HUDEP-2 (cell line): Measurements from ENCODE around the gene FAF2.
"Not testable (repeated sequence)": the region's sequence is repeated elsewhere in the genome, so short reads cannot be mapped to it uniquely, and the experiment has no call there.

Experiments used
- DNase-seq, 76 experiments: peaks; one replicate each; lab custom pipeline; 2025; ENCODE audit not compliant: unreplicated experiment in 76 of 76; lab: John Stamatoyannopoulos, UW

The FAF2 gene, protein sequence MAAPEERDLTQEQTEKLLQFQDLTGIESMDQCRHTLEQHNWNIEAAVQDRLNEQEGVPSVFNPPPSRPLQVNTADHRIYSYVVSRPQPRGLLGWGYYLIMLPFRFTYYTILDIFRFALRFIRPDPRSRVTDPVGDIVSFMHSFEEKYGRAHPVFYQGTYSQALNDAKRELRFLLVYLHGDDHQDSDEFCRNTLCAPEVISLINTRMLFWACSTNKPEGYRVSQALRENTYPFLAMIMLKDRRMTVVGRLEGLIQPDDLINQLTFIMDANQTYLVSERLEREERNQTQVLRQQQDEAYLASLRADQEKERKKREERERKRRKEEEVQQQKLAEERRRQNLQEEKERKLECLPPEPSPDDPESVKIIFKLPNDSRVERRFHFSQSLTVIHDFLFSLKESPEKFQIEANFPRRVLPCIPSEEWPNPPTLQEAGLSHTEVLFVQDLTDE

DNA sequence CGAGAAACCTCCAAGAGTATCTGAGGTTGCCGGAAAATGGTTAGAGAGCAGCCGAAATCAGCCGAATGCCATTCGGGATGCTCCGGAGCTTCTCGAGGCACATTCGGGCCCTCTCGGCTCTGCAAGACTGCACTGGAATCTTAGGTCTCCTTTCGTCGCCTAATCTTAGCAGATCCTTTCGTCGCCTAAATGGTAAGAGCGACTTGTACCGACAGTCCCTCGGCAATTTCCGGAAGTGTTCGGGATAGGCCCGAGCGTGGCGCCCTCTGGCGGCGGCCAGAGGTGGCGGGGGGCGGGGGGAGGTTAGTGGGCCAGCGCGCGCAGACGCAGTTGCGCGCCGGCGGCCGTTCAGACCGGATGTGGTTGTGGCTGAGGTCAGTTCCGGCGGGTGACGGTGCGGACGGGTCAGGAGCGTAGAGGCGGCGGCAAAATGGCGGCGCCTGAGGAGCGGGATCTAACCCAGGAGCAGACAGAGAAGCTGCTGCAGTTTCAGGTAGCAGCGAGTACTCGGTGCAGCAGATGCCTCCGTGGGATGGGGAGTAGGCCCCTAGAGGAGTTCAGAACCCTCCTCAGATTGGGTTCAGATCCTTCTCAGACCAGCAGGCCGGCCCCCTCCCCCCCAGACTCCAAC lies at the start of gene FAF2:
TSS of gene FAF2 (plus strand) at position 408 of the 631 bp plus-strand sequence. CDS start at position 431, 23 bp downstream.
- peak; percentile 55 to 99 (median 96) for DNase-seq

DNA sequence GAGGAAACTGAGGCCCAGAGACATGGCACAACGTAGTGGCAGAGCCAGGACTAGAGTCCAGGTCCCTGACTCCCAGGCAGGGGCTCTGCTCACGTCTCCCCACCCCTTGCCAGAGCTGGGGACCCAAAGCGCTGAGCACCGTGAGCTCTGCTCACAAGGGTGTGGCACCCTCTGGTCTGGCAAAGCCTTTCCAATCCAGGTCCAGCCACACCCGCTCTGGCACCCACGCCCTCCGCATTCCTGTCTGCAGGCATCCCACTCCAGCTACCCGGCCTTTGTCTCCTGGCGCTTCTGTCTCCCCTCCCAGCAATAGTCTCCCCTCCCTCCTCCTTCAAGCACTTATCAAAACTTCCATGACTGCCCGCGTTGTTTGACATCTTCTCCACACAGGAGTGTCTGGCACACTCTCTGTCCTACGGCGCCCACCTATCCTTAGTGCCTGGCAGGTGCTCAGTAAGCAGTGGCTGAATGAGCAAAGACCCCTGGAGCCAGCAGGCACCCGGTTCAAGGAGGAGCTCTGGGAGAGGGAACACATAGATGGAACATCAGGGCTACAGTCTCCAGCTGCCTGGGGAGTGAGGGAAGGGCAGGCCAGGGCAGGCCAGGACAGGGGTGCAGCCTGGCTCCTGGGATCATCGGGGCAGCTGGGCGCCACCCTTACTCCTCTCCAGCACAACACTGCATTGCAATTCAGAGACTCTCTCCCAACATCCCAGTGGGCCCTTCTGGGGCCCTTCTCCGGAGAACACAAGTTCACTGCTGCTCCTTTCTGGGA lies 47.6 kb upstream of the FAF2 start:
- DNase-seq: no peak

DNA sequence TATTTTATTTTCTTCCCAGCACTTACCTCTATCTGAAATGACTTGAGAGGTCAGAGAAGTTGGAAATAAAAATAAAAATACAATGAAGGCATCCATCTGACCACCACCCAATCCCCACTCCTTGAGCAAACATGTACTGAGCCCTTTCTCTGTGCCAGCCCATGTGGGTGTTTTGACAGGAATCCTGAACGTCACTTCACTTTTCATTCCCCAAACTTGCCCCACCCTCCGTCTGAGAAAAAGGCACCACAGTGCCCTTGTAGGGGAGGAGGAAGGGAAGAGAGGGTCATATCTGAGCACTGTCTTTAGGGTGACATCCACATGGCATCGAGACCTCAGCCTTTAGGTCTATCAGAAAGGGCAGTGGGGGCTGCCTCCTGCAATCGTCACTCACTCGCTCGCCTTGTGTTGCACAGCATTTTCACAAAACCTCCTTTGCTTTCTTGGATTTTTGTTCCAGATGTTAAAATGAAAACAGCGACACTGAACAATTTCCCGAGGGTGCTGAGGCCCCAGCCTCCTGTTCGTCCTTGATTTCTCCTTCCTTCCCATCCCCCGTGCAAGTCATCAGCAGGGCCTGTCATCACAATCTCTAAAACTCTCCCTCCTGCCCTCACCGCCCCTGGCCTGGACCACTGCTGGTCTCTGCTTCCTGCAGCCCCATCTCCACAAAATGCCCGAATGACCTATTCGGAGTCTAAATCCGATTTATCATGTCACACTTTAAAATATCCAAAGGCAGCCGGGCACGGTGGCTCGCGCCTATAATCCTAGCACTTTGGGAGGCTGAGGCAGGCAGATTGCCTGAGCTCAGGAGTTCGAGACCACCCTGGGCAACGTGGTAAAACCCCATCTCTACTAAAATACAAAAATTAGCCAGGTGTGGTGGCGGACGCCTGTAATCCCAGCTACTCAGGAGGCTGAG lies 46.6 kb upstream of the FAF2 start:
- DNase-seq: no peak

DNA sequence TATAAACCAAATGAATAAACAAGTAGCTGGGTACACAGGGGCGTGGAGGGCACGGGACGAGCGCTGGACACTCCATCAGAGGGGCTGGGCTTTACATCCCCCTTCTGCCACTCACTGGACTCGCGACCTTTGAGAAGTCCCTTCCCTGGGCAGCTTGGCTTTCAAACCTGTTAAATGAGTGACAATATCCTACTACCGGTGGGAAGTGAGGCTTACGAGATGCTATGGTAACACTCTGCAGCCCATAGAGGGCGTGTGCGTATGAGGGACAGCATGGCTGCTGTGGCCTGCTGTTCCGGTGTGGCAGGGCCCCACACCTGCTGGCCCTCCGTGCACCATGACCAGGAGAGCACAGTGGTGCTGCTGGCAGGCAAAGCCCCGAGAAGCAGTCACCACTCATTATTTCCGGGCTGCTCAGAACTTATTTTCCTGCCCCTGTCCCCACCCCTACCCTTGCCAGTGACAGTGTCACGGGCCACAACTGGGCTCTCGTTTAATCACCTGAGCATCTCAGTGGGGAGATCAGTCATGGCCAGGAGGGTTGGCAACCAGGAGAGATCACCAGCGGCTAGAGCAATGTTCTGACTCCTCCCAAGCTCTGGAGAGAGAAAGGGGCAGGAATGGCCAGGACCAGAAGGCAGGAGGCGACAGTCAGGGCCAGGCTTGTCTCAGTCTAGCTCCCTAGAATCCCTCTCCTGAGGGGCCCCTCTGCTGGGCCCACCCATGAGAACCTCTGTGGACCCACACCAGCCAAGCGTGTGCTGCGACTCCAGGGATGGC lies 42.3 kb upstream of the FAF2 start:
- DNase-seq: no peak

DNA sequence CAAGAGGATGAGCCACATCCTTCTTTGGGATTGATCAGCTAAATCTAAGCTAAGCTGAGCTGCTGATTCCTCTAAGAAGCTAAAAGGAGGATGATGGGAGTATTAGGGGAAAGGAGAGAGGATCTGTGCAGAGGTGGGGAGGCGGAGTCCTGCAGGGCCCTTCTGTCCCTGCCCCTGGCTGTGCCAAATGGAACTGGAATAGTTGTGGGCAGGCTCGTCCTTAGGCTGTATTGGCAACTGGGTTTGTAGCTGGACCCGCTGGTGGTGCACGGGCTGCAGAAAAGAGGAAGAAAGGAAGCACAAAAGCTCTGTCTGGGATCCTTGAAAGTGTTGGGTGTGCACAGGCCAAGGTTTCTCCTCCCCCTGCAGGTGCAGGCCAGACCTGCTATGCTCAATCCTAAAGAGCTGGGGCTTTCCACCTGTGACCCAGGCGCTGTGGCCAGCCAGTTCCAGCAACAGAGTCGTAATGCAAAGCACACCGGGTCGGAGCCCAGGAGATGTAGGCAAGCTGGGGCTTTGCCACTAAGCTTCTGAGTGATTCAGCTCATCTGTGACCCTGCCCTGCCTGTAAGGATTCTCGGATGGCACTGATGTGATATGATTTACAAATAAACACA lies 41.6 kb upstream of the FAF2 start:
- no peak for DNase-seq

DNA sequence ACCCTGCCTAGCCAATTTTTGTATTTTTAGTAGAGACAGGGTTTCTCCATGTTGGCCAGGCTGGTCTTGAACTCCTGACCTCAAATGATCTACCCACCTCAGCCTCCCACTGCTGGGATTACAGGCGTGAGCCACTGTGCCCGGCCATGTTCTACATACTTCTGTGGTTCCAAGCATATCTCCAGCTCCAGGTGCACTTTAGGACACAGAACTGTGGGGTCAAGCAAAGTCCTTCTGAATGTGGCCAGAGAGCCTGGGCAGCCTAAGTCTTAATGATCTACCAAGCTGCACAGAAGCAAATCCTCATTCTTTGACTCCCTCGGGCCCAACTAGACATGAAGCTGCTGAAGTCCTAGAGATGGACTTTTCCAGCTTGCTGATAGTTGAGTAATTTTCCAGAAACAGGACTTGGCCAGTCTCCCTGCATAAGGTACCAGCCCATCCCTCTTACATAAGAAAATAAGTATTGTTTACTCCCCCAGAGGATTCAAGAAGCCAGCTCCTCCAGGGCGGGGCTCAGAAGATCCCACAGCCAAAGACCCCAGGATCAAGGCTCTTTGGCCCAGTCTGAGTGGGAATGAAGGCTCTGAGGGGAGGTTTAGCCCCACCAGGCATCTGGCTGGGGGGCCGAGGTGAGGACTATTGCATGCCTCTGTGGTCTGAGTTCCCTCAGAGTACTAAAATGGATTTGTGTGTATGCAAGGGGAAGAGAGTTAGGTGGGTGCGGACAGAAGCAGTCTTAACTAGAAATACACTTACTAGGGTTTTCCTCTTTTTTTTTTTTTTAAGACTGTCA lies 40.5 kb upstream of the FAF2 start:
- DNase-seq: no peak

DNA sequence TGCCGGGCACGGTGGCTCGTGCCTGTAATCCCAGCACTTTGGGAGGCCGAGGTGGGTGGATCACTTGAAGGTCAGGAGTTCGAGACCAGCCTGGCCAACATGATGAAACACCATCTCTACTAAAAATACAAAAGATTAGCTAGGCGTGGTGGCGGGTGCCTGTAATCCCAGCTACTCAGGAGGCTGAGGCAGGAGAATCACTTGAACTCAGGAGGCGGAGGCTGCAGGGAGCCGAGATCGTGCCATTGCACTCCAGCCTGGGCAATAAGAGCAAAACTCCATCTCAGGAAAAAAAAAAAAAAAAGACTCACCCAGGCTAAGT lies 40.0 kb upstream of the FAF2 start:
- DNase-seq: not testable (repeated sequence)

DNA sequence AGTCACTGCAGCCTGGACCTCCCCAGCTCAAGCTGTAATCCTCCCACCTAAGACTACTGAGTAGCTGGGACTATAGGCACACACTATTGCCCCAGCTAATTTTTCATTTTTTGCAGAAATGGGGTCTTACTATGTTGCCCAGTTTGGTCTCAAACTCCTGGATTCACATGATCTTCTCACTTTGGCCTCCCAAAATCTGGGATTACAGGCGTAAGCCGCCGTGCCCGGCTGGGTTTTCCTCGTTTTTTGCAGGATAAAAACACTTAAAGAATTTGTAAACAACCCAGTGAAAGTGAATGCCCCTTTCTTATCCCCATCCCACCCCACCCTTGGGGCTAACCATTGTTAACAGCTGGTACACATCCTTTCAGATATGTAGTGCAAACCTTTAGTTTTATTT lies 39.6 kb upstream of the FAF2 start:
- no peak for DNase-seq

DNA sequence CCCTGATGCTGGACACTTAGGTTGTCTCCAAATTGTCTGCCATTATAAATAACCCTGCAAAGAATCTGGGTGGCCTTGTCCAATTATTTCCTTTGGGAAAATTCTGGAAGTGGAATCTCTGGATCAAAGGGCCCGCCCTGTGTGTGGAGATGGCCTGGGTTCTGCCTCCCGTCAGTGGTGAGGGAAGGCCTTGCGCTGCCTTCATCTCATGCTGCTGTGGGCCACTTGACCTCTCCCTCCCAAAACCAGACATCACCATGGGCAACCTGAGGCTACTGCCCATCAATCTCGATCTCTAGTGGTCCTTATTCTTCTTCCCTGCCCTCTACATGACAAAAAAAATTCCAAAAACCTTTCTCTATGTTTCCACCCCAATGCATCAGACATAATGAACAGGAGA lies 38.4 kb upstream of the FAF2 start:
- DNase-seq: no peak

DNA sequence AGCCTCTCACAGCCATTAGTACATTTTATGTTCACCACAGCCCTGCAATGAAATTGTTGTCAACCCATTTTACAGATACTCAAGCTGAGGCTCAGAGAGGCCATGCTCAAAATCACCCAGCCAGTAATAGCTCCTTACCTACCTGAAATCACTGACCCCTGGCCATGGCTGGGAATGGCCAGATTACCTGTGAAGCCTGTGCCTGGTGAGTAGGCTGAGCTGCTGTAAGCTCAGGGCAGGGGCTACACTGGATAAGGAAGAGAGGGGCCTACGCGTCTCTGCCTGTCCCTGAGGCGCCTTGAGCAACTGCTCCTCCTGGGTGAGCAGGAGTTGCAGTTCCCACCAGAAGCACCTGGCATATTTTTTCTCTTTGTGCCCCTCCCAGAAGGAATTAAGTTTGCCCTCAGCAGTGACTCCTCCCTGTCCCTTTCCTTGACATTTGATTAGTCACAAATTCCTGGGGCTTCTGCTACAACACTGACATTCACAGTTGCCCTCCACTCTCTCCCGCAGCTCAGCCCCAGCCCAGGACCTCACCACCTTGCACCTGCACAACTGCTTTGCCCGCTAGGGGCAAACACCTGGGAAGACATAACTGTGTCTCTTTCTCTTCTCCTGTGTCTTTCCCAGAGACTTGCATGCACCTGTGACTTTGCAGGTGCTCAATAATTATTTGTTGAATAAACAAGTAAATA lies 37.6 kb upstream of the FAF2 start:
- DNase-seq: no peak

DNA sequence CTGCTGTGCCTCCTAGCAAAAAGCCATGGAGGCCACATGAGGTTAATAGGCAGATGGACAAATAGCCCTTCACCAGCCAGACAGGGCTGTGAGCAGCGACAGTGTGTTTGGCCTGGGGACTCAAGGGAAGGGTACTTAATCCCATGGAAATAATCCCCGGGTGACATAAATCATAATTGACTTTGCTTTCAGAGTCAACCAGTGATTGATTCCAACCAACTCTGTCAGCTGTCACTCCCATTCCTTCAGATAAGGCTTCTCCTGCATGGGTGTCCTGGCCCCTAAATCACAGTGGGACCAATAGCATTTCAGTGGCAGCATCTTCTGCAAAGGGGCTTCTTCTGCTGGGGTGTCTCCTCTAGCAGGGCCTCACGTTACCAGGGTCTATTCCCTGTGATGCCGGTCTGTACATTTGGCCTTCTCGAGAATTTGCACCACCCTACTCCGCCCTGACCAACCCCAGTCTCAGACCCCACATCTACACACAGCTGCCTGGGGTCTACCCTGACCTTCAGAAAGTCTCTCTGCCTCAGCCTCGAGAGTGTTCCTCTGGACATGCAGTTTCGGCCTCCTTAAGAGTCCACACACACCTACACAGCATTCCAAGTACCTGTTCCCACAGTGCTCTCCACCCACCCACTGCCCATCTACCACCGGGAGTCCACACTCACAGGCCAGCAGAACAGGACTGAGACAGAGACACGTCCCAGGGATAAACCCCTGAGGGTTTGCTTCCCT lies 35.5 kb upstream of the FAF2 start:
- no peak for DNase-seq

DNA sequence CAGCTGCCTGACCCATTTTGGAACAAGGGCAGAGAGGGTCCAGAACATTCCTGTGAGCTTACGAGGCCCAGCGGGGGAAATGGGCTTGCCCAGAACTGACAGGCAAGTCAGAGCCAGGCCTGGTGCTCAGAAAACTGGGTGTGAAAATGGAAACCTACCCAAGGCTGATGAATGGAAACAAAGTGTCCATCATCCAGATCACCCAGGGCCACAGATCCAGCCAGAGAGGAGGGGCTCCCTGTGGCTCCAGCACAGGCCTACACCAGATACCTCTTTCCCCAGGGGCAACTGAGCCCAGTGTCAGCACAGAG lies 35.0 kb upstream of the FAF2 start:
- DNase-seq: no peak

DNA sequence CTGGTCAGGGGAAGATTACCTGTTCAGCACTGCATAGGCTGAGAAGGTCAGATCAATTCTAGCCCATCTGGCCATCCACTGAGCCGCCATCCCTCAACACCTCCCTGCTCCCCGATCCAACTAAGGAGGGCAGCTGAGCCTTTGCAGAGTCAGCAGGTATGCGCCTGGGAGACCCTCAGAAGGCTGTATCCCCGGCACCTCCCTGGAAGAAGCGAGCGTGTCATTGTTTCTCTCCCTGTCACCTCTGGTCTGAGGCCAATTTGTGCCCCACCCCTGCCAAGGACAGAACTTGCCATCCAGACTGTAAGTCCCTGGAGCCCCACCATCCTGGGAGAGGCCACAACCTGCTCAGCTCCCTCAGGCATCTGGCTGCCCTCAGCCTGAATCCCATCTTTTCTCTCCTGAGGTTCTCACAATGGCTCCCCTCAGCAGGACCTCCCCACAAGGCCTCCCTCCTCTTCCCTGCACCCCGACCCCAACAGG lies 34.4 kb upstream of the FAF2 start:
- DNase-seq: no peak

DNA sequence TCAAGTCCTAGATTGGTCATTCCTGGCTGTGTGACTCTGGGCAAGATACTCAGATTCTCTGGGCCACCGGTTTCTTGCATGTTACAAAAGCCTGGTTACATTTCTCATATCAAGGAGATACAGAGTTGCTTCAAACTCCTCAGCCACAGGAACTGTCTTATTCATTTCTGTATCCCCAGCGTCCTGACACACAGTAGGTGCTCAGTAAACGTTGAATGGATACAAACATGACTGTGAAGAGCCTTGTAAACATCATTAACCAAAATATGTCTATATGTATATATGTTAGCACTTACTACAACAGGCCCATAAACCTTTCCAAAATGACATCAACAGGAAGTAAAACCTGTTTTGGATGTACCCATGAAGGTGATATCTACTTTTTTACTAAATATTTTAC lies 33.5 kb upstream of the FAF2 start:
- no peak for DNase-seq

DNA sequence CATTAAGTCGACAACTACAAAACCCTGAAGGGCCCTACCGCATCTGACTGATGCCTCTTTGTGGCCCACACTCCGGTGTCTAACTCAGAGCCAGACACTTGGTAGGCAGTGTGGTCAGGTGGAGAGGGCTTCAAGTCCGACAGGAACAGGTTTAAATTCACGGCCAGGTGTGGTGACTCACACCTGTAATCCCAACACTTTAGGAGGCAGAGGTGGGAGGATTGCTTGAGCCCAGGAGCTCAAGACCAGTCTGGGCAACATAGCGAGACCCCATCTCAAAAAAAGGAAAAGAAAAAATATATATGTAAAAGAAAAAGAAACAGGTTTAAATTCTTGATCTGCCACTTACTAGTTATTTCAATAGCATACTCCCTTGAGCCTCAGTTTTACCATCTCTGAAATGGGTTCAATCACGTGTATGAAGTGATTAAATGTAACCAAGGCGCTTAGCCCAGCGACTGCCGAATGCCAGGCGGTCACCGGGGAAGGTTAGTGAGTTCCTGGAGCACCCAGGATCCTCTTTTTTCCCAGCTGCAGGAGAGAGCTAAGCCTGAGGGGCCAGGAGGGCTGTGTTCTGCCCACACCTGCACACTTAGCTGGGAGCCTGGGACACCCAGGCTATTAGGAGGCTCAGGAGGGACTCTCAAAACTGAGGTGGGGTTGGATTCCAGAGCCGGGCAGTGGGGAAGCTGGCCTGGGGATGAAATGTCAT lies 32.8 kb upstream of the FAF2 start:
- no peak for DNase-seq
